Gastroesophageal sphincter (tissue), 4 donors: ENCODE measurements around the gene HDLBP. TPM values are rescaled to one million over a fixed set of nuclear protein-coding genes. Genes with fewer than 3 reads are reported as not detected.

Source experiments
- ATAC-seq: fragments of 150-250 bp; one replicate; pipeline ENCODE4 v1.9.1; 2016; ENCODE audit warnings: mild to moderate bottlenecking, moderate library complexity
- H3K27ac ChIP-seq, 4 donors: fragments of 200-600 bp; sonication (generic) in 3 of 4; 1 replicate in 3 of 4; 2 replicates in 1 of 4; pipeline ENCODE4 v1.5.1; 2016 to 2019
- H3K27me3 ChIP-seq: fragments of 200-600 bp; sonication (generic); one replicate; pipeline ENCODE4 v1.5.1; 2019
- H3K36me3 ChIP-seq, 2 donors: fragments of 200-600 bp; sonication (generic); one replicate each; pipeline ENCODE4 v1.5.1; 2019; ENCODE audit warnings: control low read depth in 1 of 2
- H3K4me1 ChIP-seq, 3 donors: fragments of 200-600 bp; sonication (generic); 1 replicate in 2 of 3; 2 replicates in 1 of 3; pipeline ENCODE4 v1.5.1; 2016 to 2019; ENCODE audit warnings: control low read depth in 2 of 3
- H3K4me3 ChIP-seq, 2 donors: fragments of 200-600 bp; sonication (generic); one replicate each; pipeline ENCODE4 v1.5.1; 2019; ENCODE audit warnings: mild to moderate bottlenecking in 1 of 2, moderate library complexity in 1 of 2
- H3K9me3 ChIP-seq, 3 donors: fragments of 200-600 bp; sonication (generic); one replicate each; pipeline ENCODE4 v1.5.1; 2017 to 2019; ENCODE audit warnings: control low read depth in 2 of 3
- EP300 ChIP-seq: sonication (generic); formaldehyde crosslinking; IDR thresholded peaks from one replicate; pipeline ENCODE4 v1.6.1; 2017; ENCODE audit warnings: antibody characterized with exemption, mild to moderate bottlenecking
- POLR2A ChIP-seq, 2 donors: fragments of 450-650 bp; IDR thresholded peaks; one replicate each; pipeline ENCODE4 v1.6.1; 2017; ENCODE audit warnings: antibody characterized with exemption in 2 of 2, mild to moderate bottlenecking in 2 of 2, moderate library complexity in 1 of 2
- POLR2AphosphoS5 ChIP-seq: sonication (generic); formaldehyde crosslinking; IDR thresholded peaks from one replicate; pipeline ENCODE4 v1.6.1; 2017; ENCODE audit warnings: antibody characterized with exemption
- WGBS, 2 donors: methylation state at CpG; one replicate each; pipeline ENCODE4 v1.1.5; 2018; ENCODE audit warnings: low coverage in 1 of 2; 5-methylcytosine and 5-hydroxymethylcytosine counted together
- total RNA-seq, 4 donors: library from RNA; depleted of rRNA; stranded (reverse); fragments of >200 nt; gene quantifications; one replicate each; pipeline ENCODE4 v1.1.0, GENCODE V29; 2016
- TF ChIP-seq, protein P1 (sequence below), 4 experiments: fragments of 200-600 bp in 2 of 4; fragments of 450-650 bp in 2 of 4; sonication (generic) in 1 of 4; IDR thresholded peaks; one replicate each; pipeline ENCODE4 v1.5.1; 2017 to 2019; ENCODE audit warnings: antibody characterized with exemption in 4 of 4, mild to moderate bottlenecking in 2 of 4, moderate library complexity in 2 of 4

The HDLBP gene
- total RNA-seq, 4 donors from 2014 or later, result 279 to 367 (median 295) TPM

DNA sequence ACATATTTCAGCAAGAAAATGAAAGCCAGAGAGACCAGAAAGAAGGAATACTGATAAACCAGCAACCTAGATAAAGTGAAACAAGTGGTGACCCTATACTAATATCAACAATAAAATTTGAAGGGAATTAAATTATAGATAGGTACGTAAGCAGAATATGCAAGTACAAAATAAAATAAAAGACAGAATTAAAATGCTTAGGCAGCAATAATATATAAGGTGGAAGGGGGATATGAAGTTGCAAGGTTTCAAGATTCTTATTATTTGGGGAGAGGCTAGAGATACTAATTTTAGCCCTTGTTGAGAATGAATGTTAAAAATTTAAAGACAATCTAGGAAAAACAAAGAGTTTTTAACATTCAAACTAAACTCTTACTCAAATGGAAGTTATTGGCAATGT is 39.6 kb downstream of the HDLBP start:
- no peak for ATAC-seq
- Histone ChIP-seq H3K27ac (no peak overlapping the region), H3K4me3 (no peak overlapping the region), H3K27me3 (no peaks in the 10 kb centered on the region), H3K4me1 (peaks cover 0 to 41% (median 11%) of the 10 kb centered on the region in 3 donors), H3K9me3 (no peaks in the 10 kb centered on the region), H3K36me3 (no peaks in the 10 kb centered on the region)
- TF ChIP-seq, protein P1, sequence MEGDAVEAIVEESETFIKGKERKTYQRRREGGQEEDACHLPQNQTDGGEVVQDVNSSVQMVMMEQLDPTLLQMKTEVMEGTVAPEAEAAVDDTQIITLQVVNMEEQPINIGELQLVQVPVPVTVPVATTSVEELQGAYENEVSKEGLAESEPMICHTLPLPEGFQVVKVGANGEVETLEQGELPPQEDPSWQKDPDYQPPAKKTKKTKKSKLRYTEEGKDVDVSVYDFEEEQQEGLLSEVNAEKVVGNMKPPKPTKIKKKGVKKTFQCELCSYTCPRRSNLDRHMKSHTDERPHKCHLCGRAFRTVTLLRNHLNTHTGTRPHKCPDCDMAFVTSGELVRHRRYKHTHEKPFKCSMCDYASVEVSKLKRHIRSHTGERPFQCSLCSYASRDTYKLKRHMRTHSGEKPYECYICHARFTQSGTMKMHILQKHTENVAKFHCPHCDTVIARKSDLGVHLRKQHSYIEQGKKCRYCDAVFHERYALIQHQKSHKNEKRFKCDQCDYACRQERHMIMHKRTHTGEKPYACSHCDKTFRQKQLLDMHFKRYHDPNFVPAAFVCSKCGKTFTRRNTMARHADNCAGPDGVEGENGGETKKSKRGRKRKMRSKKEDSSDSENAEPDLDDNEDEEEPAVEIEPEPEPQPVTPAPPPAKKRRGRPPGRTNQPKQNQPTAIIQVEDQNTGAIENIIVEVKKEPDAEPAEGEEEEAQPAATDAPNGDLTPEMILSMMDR (IDR thresholded peaks at IDR 0.05), result no peak
- TF ChIP-seq POLR2AphosphoS5 (no peak), EP300 (no peak), POLR2A (IDR thresholded peaks at IDR 0.05) (no peak)
- 88 to 100% methylated on average over 1 of the region's 1 CpG for WGBS, 2 donors

DNA sequence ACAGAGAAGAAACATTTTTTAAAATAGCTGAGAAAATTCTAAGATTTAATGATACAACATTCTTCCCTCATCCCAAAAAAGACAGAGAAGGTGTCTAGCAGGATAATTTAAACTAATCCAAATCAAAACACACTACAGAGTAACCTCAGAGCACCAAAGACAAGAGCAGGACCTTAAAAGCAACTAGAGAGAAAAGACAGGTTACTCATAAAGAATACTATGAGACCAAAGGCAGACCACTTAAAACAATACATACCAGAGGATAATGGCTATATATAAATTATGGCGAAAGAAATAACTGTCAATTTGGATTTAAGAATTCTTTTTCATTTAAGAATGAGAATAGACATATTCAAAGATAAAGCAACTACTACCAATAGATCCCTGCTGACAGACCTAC is 40.0 kb downstream of the HDLBP start:
- no peak for ATAC-seq
- H3K36me3 ChIP-seq, result no peaks in the 10 kb centered on the region

DNA sequence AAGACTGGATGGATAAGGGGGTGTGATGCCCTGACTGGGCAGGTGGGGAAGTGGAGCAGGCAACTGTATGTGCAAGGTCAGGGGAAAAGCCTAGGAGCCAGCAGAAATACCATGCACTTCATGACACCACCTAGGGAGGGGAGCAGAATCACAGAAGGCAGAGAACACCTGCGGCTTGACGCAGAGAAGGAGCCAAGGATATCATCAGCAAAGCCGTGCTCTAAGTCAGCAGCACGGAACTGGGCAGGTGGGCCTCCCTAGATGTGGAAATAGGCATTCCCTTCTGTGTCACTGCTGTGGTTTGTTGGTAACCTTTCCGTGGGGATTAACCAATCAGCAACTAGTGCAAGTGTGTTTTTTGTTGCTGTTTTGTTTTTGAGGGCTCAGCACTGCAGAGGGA is 41.3 kb downstream of the HDLBP start:
- Histone ChIP-seq H3K9me3 (no peaks in the 10 kb centered on the region), H3K27me3 (no peaks in the 10 kb centered on the region), H3K4me3 (no peak overlapping the region), H3K36me3 (peaks cover 0 to 3% of the 10 kb centered on the region in 2 donors), H3K4me1 (peaks cover 0 to 42% (median 25%) of the 10 kb centered on the region in 3 donors), H3K27ac (peak overlapping the region in 1 of 4 donors; percentile 98)
- 78 to 87% methylated on average over 5 of the region's 5 CpGs for WGBS, 2 donors
- ATAC-seq, result no peak
- TF ChIP-seq EP300, result no peak
- TF ChIP-seq, protein P1 (IDR thresholded peaks at IDR 0.05), result no peak
- TF ChIP-seq POLR2AphosphoS5, result no peak
- no peak for TF ChIP-seq POLR2A (IDR thresholded peaks at IDR 0.05)

More for the DNA sequence above, 40.0 kb downstream of the HDLBP start:
- Histone ChIP-seq H3K27me3 (no peaks in the 10 kb centered on the region), H3K4me3 (no peak overlapping the region), H3K27ac (no peak overlapping the region), H3K4me1 (peaks cover 0 to 42% (median 15%) of the 10 kb centered on the region in 3 donors), H3K9me3 (no peaks in the 10 kb centered on the region)
- TF ChIP-seq POLR2AphosphoS5 (no peak), EP300 (no peak), POLR2A (IDR thresholded peaks at IDR 0.05) (no peak)
- TF ChIP-seq, protein P1 (IDR thresholded peaks at IDR 0.05), result no peak
- 86 to 100% methylated on average over 1 of the region's 1 CpG for WGBS, 2 donors

DNA sequence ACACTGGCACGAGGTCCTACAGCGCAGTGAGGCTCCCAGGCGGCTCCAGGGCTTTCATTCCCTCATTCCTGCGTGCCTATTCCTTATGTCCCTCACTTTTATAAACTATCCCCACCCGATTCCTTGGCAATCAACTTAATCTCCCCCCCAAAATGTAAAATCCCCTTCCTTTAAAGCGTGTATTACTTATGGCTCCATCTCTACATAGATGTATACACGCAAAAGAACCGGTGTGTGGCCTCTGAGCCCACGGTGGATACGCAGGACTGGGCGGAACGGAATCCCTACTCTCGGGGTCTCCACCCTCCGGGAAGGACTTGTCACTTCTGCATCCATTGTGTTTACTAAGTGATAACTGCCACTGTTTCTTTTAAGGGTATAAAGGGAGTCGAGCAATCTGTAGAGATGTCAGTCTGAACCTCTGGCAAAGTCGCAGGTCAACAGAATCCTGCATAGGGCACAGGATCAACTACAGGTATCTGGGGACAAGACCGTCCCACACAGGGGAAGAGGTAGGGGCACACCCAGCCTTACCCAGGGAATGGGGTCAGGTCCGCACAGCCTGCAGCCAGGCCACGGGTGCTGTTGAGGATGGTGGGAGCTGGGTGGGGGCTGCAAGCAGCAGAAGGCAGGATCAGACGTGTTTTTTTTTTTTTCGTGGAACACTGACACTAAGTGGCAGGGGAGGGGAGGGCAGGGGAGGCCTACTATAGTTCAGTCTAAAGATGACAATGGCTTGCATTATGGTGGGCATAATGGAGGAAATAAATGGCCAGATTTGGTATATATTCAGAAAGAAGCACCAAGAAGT is 42.1 kb downstream of the HDLBP start:
- TF ChIP-seq, protein P1 (IDR thresholded peaks at IDR 0.05), result no peak
- TF ChIP-seq POLR2AphosphoS5, result no peak
- no peak for TF ChIP-seq EP300
- TF ChIP-seq POLR2A (IDR thresholded peaks at IDR 0.05), result no peak

More for the DNA sequence above, 42.1 kb downstream of the HDLBP start:
- Histone ChIP-seq H3K9me3 (no peaks in the 10 kb centered on the region), H3K4me1 (peaks cover 0 to 49% (median 25%) of the 10 kb centered on the region in 3 donors), H3K36me3 (peaks cover 0 to 9% of the 10 kb centered on the region in 2 donors), H3K4me3 (peak overlapping the region; percentile 98 to 99), H3K27me3 (no peaks in the 10 kb centered on the region), H3K27ac (peak overlapping the region; percentile 97 to 98 (median 98))
- peak; percentile 29 for ATAC-seq
- WGBS, 2 donors, result 52 to 61% methylated on average over 18 of the region's 21 CpGs
